ENCODE measurements around the gene ZAP70.

DNA sequence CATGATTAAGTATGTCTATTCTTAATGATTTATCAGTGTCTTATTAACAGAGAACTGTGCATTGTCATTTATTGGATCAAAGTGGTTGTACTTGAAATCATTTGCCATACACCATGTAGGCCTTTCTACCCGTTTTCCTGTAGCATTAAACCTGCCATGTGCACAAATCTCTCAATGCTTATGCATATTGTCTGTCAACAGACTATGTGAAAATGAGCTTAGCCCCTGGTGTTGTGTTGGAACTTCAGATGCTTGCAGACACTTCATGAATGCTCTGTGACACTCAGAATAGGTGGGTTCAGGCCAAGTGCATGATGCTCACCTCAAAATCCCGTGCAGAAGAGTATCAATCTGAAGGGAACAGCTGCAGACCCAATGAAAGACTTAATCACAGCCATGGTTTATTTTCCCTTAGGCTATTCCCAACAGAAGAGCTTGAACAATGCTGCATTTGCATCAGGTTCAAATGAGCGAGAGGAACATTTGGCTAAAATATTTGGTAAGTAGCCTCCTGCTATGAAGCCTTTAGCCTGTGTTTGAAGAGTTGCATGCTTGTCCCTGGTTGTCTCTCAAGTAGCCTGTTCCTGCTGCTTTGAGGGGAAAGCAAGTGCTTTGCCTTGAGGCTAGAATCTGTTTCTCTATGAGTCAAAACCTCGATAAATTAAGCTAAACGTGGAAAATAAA lies 37.8 kb upstream of the ZAP70 start:
- TF ChIP-seq, protein P1, sequence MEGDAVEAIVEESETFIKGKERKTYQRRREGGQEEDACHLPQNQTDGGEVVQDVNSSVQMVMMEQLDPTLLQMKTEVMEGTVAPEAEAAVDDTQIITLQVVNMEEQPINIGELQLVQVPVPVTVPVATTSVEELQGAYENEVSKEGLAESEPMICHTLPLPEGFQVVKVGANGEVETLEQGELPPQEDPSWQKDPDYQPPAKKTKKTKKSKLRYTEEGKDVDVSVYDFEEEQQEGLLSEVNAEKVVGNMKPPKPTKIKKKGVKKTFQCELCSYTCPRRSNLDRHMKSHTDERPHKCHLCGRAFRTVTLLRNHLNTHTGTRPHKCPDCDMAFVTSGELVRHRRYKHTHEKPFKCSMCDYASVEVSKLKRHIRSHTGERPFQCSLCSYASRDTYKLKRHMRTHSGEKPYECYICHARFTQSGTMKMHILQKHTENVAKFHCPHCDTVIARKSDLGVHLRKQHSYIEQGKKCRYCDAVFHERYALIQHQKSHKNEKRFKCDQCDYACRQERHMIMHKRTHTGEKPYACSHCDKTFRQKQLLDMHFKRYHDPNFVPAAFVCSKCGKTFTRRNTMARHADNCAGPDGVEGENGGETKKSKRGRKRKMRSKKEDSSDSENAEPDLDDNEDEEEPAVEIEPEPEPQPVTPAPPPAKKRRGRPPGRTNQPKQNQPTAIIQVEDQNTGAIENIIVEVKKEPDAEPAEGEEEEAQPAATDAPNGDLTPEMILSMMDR (conservative IDR thresholded peaks at IDR 0.05), result no peak
- TF ChIP-seq EZH2 (IDR thresholded peaks at IDR 0.05; ENCODE audit: low read depth), result no peak
